ENCODE results near the gene PSMA2.
A peak's percentile ranks its signal among the peaks of the same experiment; 100 is the strongest.

PSMA2 gene

DNA sequence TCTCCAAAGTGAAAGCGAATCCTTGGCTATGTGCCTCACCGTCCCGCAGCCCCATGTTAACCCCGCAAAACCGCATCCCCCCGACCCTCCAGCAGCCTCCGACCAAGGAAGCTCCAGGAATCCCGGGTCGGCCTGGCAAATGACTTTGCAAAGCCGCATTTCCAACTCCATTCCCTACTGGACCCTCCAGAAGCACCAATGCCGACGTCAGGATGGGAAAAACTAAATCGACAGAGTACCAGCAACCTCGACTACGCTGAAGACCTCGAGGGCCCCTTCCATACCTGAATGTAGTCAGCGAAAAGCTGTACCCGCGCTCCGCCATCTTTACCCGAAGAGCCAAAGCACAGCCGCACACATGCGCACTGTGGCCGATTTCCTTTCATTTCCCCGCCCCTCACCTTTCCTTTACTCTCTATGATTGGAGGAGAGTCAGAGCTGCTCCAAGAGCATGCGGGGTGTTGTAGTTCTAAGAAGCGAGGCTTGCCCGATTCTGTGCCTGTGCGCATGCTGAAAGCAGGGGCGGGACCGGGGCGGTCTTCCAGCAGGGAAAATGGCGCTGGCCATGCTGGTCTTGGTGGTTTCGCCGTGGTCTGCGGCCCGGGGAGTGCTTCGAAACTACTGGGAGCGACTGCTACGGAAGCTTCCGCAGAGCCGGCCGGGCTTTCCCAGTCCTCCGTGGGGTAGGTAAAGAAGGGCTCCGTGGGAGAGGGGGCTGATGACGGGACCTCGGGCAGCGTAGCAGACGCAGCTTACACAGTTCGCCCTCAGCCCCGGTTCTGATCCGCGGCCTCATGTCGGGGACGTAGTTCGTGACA lies at the start of gene PSMA2, which contains the start of gene MRPL32:
Gene PSMA2, minus strand, starts transcription at position 341 of the 818 bp plus-strand sequence. Its CDS starts 16 bp downstream, at position 325.
Gene MRPL32, plus strand, starts transcription at position 543 of the 818 bp plus-strand sequence. Its CDS starts 11 bp downstream, at position 554.
- DNase-seq = peak; percentile 97

- DNase-seq = no peak
Observed at GRCh38 chr7:42981601-42982000, 49.6 kb upstream of the PSMA2 start.

- DNase-seq = no peak
Observed at GRCh38 chr7:42980514-42980913, 48.5 kb upstream of the PSMA2 start.

DNA sequence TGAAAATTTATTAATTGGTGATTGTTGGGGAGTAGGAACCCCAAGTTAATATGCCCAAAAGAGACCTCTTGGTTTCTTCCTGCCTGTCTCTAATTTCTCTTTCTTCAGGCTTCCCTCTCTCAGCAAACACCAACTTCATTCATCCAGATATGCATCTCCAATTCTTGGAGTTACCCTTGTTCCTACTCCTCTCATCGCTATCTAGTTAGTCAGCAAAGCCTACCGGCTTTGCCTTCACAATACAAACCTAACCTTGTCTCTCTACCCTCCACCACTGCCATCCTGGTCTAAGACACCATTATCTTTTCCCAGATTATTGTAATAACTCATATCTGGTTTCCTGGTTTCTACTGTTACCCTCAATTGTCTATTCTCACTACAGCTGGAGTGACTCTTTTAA lies 48.1 kb upstream of the PSMA2 start:
- no peak for DNase-seq

DNA sequence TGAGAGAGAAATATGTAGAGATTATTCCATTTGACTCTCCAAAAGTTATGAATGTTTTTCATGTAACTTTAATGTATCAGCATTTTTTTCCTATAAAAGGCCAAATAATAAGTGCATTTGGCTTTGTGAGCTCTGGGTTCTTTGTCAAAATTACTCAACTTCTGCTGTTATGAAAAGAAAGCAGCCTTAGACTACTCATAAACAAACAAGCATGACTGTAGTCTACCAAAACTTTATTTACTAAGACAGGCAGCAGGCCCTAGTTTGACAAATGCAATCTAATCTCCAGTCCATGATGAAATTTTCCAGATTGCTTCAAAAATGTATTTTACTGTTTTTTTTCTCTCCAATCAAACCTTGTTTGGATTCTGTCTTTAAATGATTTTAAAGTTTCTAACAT lies 46.5 kb upstream of the PSMA2 start:
- no peak for DNase-seq

- DNase-seq = no peak
Observed at GRCh38 chr7:42976371-42976770, 44.4 kb upstream of the PSMA2 start.

GRCh38 chr7:42972699-42973500 lies 40.9 kb upstream of the PSMA2 start:
- DNase-seq = no peak

- DNase-seq = no peak
Observed at GRCh38 chr7:42967391-42967790, 35.4 kb upstream of the PSMA2 start.

- DNase-seq = no peak
Observed at GRCh38 chr7:42964849-42965805, 33.2 kb upstream of the PSMA2 start.

DNA sequence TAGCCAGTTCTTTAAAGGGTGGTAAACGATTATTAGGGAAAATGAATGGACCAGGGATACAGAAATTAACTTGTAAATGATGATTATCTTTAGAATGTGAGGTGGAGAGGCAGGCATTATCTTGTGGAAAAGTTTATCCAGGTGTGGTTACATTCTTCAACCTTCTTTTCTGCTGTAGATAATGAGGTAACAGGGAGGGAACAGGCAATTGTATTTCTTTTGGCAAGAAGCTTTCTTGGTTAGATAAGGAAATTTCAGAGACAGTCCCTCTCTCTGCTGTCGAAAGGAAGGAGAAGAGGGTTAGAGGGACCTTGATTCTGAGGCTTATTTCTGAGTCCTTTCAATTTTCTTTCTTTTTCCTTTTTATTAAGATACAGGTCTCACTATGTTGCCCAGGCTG lies 32.3 kb upstream of the PSMA2 start:
- no peak for DNase-seq

DNA sequence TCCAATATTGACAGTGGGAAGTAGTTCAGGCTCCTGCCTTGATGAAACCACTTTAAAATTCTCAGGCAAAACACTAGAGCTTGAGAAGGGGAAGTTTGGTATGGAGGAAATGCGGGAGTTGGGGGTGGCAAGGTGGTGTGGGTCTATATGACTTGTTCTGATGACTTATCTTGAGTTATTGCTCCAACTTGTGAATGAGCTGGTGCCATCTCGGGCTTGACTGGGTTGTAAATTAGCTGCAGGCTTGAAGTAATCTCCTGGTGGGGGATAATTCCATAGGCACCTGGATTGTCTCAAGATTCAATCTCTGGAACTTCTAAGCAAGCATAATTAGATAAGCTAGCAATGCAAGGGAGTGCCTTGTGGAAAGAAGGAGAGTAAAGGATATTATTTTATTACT lies 29.2 kb upstream of the PSMA2 start:
- DNase-seq = no peak

GRCh38 chr7:42960762-42961161 lies 28.8 kb upstream of the PSMA2 start:
- DNase-seq = no peak

GRCh38 chr7:42959549-42959948 lies 27.6 kb upstream of the PSMA2 start:
- DNase-seq = no peak

DNA sequence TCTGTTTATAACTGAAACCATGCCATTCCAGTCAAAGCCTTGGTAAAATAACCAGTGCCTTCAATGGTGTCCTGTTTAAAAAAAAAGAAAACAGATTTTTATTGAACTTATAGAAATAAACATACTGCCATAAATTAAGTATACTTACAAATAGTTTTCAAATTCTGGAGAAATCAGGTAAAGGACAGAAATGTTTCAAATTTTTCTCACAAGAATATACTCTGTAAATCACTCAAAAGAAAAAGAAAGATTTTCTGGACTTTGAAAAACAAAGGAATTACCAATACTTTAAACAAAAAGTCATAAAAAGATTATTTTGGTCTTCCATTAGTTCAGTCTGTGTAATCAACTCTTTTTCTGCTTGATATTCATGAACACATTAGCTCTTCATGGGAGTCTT lies 24.1 kb upstream of the PSMA2 start:
- no peak for DNase-seq

DNA sequence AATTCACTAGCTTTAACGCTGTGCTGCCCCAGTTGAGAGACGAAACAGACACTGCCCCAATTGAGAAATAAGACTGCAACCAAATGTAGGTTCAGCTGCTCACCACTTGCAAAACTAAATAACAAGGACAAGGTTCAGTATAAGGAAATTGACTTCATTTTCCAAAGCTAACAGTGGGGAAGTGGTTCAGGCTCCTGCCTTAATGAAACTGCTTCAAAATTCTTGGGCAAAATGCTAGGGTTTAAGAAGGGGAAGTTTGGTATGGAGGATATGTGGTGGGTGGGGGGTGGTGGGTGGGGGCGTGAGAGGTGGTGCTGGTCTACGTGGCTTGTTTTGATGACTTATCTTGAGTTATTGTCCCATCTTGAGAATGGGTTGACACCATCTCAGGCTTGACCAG lies 22.0 kb upstream of the PSMA2 start:
- DNase-seq = no peak

GRCh38 chr7:42952328-42952727 lies 20.4 kb upstream of the PSMA2 start:
- no peak for DNase-seq

GRCh38 chr7:42950417-42950816 lies 18.4 kb upstream of the PSMA2 start:
- no peak for DNase-seq

DNA sequence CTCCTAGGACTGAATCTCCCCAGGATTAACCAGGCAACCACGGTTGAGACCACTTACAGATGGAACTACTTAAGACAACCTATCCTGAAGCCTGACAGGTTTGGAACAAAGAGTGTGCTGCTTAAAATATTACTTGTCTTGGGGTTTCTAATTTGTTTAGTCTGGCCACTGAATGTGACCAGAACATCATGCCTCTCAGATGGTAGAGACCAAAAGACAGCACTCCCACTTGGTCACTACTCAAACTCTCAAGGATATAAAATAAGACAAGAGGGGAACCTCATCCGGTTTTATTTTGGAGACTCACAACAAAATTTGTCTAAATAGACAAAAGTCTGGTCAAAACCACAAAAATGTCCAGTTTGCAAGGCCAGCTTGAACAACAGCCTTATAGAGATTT lies 15.5 kb upstream of the PSMA2 start:
- DNase-seq = no peak

DNA sequence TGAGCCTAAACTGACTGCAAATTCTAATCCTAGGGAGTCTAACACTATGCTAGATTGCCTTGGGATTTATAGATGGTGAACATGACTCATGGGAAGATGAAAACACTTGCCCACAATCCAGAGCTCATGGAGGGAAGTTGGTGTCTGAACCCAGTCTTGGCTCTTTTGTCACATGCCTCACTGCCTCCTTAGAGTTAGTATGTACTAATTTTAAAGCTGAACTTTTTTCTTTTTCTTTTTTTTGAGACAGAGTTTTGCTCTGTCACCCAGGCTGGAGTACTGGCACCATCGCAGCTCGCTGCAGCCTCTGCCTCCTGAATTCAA lies 14.6 kb upstream of the PSMA2 start:
- no peak for DNase-seq

DNA sequence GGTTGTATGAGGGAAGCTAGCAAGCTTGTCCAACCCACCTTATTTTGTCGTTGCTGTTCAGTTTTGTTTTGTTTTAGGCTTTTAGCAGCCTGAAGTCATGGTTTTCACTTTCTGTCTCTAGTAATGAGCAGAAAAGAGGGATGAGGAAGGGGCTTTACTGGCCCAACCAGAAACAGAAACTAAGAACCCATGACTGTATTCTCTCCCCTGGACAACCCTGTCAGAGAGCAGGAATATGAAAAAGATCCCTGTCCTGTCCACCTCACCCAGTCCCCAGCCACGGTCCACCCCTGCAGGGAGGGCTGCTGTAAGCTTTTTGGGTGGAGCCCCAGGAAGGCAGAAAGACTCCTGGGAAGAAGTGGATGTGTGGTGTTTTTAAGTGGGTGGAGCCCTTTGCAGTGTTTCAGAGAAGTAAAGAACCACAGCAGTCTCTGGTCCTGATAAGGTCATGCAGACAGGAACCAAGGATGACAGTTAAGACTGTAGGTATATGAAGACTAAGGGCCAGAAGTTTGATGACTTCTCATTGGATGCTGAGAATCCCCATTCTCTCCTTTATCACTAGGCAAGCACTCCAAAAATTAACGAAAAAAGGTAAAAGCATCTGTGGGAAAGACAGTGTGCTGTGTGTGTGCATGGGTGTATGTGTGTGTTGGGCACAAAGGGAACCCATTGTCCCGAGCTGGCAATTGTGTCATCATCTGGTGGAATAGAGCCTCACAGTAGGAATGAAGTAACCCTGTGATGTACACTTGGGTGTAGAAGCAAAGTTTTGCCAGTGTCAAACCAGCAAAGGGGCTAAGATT lies 14.1 kb upstream of the PSMA2 start:
- no peak for DNase-seq

- peak; percentile 68 for DNase-seq
Observed at GRCh38 chr7:42940985-42941847, 9.2 kb upstream of the PSMA2 start.
